AG10803 (cell line): ENCODE measurements around the gene VIT.
A peak's percentile ranks its signal among the peaks of the same experiment; 100 is the strongest.

Experiments
- DNase-seq: peaks from one replicate; pipeline ENCODE4 v3.0.0; 2010; ENCODE audit warnings: low read depth
- H3K4me3 ChIP-seq: 2 replicates; pipeline ENCODE4 v1.5.1; 2011; ENCODE audit warnings: mild to moderate bottlenecking, low read length, control low read depth
- TF ChIP-seq, protein P1 (sequence below): conservative IDR thresholded peaks from 2 replicates; pipeline ENCODE4 v1.5.1; 2011; ENCODE audit warnings: mild to moderate bottlenecking, low read length, control low read depth, inconsistent platforms

VIT gene

DNA sequence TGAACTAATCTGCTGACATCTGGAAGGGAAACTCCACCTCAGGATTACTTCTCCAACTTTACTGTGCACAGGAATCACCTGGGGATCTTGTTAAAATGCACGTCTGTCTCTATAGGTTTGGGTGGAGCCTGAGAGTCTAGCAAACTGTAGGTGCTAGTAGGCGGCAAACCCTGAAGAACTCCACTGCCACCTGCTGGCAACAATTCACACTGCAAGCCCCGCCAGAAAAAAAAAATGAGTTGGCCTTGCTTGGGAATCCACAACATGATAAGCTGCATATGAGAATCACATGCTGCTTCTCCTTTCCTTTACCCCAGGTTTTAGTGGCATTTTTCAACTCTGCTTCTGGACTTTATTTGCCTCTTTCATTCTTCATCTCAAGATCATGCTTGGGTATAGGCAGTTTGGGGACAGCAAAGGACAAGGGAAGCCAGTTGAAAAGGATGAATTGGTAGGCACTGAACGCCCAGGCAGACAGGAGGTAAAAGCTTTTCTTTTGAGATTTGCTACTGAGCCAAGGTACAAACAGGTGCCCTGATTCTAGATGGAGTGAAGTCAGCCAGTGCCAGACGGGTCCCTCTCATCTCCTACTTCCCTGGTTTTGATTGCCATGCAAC is 88.8 kb downstream of the VIT start:
- DNase-seq, result peak; percentile 65
- TF ChIP-seq, protein P1, sequence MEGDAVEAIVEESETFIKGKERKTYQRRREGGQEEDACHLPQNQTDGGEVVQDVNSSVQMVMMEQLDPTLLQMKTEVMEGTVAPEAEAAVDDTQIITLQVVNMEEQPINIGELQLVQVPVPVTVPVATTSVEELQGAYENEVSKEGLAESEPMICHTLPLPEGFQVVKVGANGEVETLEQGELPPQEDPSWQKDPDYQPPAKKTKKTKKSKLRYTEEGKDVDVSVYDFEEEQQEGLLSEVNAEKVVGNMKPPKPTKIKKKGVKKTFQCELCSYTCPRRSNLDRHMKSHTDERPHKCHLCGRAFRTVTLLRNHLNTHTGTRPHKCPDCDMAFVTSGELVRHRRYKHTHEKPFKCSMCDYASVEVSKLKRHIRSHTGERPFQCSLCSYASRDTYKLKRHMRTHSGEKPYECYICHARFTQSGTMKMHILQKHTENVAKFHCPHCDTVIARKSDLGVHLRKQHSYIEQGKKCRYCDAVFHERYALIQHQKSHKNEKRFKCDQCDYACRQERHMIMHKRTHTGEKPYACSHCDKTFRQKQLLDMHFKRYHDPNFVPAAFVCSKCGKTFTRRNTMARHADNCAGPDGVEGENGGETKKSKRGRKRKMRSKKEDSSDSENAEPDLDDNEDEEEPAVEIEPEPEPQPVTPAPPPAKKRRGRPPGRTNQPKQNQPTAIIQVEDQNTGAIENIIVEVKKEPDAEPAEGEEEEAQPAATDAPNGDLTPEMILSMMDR, result peak; percentile 95
- no peak overlapping the region for H3K4me3 ChIP-seq

DNA sequence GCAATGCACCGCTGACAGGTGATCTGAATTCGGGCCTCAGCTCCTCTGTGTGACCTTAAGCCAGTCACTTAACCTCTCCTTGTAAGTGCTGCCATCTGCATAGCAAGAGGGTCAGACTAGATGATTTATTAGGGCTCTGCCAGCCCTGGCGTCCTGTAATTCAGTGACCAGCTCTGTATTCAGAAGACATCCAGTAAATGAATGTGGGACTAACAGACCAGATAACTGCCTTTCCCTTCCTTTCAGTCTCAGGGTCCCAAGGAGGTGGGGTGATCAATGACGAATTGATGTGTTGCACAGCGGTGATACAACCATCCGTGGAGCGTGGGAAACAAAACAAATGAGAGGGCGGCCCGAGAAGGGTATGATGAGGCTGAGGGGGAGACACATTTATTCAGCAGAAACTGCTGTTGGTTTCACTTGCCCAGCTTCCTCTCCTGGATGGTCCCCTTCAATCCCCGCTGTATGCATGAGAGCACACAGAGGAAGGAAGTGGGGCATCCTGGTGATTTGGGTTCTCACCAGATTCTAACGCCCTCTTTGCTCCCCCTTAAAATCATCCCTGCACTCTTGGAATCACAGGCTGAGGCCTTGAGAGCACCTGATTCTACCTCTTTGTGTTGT is 92.8 kb downstream of the VIT start:
- no peak overlapping the region for H3K4me3 ChIP-seq
- TF ChIP-seq, protein P1, result no peak
- no peak for DNase-seq

- TF ChIP-seq, protein P1, result no peak
- no peak overlapping the region for H3K4me3 ChIP-seq
- no peak for DNase-seq
These were observed 96.4 kb downstream of the VIT start for GRCh38 chr2:36792951-36793350.

- H3K4me3 ChIP-seq, result no peak overlapping the region
- no peak for DNase-seq
- TF ChIP-seq, protein P1, result no peak
These were observed 101.0 kb downstream of the VIT start for GRCh38 chr2:36797324-36798070.

DNA sequence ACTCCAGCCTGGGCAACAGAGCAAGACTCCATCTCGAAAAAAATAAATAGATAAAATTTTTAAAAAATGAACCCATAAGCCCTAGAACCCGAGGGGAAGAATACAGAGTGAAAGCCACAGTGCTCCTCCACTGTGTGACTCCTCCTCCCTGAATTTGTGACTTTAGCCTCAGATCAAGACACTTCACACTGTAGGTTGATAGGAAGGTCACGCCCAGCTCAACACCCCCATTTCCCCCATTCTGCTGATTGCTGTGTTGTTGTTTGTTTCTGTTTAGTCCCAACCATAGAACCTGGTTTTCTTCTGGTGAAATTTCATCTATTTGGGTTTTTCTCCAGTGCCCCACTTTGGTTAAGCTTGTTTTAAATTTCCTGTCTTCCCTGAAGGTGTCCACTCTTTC is 102.2 kb downstream of the VIT start:
- no peak for DNase-seq
- TF ChIP-seq, protein P1, result no peak
- H3K4me3 ChIP-seq, result no peak overlapping the region

GRCh38 chr2:36800381-36800780 is 103.9 kb downstream of the VIT start:
- TF ChIP-seq, protein P1, result no peak
- no peak overlapping the region for H3K4me3 ChIP-seq
- DNase-seq, result no peak
